Measurements from ENCODE around the gene KCNN3.

DNA sequence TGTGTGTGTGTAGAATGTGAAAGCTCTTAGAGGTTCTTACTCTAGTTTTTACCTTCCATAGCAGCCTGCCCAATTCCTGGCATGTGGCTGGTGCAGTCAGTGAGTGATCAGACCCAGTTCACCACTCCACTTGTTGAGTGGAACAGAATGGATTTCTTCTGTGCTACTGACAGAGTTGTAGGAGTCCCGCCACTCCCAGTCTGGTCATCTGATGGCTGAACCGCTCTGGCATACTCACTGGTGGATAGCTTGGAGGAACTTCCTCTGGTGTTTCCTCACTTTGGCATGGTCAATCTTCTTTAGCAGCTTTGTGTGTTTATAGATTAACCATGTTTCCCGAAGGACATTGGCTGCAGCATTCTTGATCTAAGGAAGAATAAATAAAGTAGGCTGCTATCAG lies 155.4 kb downstream of the KCNN3 start:
- TF ChIP-seq TAF1 (IDR thresholded peaks at IDR 0.05; ENCODE audit: borderline replicate concordance, insufficient read depth, low read length) (no peak), POLR2AphosphoS5 (IDR thresholded peaks at IDR 0.05; ENCODE audit: low read depth, low read length) (no peak)

Measured in PFSK-1 (cell line).